AG10803 (cell line): ENCODE data around the gene EGFL7.

Source experiments
- DNase-seq: peaks from one replicate; pipeline ENCODE4 v3.0.0; 2010; ENCODE audit warnings: low read depth
- H3K4me3 ChIP-seq: 2 replicates; pipeline ENCODE4 v1.5.1; 2011; ENCODE audit warnings: mild to moderate bottlenecking, low read length, control low read depth
- TF ChIP-seq, protein P1 (sequence below): conservative IDR thresholded peaks from 2 replicates; pipeline ENCODE4 v1.5.1; 2011; ENCODE audit warnings: mild to moderate bottlenecking, low read length, control low read depth, inconsistent platforms

The EGFL7 gene

DNA sequence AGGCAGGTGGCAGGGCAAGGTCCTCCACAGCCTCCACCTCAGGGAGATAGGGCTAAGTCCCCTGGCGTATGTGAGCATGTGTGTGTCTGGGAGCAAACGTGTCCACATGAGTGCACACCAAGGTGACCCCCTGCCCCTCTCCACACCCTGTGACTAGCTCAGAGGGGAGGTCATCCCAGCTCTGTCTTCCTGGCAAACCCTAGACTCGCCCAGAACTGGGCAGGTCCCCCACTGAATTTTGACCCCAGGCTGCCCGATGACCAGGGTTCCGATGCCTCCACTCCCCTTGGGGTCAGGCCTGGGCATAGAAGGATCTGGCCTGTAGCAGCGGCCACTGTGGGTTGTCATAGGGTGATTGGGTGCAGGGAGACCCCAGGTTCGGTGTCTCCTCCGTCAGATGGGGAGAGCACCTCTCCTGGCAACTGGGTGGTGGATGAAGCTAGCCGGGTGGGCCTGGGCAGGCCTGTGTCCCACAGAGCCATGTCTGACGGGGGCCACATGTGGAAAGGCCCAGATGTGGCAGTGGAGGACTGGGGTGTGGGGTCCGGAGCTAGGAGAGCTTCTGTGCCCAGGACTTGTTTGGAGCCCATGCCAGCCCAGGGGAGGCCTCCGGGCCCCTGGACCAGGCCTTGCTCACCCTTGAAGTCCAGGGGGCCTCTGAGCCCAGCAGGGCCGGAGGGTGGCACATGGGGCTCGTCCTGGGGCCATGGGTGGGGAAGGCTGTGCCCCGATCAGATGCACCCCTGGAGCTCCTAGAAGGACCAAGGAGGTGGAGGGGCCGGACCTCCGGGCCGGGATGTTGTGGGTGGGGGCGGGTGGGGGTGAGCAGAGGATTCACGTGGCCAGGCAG lies 55.9 kb downstream of the EGFL7 start:
- no peak overlapping the region for H3K4me3 ChIP-seq
- DNase-seq: no peak
- TF ChIP-seq, protein P1, sequence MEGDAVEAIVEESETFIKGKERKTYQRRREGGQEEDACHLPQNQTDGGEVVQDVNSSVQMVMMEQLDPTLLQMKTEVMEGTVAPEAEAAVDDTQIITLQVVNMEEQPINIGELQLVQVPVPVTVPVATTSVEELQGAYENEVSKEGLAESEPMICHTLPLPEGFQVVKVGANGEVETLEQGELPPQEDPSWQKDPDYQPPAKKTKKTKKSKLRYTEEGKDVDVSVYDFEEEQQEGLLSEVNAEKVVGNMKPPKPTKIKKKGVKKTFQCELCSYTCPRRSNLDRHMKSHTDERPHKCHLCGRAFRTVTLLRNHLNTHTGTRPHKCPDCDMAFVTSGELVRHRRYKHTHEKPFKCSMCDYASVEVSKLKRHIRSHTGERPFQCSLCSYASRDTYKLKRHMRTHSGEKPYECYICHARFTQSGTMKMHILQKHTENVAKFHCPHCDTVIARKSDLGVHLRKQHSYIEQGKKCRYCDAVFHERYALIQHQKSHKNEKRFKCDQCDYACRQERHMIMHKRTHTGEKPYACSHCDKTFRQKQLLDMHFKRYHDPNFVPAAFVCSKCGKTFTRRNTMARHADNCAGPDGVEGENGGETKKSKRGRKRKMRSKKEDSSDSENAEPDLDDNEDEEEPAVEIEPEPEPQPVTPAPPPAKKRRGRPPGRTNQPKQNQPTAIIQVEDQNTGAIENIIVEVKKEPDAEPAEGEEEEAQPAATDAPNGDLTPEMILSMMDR: no peak

DNA sequence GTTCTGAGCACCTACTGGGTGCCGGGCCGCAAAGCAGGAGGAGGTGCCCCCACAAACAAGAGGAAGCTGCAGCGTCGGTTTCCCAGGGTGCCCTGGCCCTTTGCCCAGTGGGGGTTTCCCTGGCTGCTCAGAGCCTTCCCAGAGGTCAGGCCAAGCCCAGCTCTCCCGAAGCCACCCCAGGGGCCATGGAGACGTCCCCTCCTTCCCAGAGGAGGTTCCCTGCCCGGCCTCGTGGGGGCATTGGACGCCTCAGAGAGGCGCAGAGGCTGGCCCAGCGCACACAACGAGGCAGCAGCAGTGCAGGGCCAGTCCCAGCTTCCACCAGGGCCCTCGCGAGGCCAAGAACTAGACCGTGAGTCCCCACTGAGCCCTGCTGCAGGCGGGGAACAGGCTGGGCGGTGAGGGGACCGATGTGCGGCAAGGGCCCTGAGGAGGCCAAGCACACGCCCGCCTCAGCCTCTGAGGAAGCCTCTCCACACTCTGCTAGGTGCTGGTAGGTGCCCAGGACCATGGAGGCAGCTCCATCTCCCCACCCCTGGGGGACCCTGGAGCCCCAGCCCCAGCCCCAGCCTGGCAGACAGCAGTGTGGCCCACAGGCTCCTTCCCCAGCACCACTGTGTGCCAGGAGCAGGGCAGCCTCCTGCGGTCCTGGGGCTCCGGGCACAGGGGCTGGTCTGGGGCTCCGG lies 56.6 kb downstream of the EGFL7 start:
- no peak overlapping the region for H3K4me3 ChIP-seq
- TF ChIP-seq, protein P1: no peak
- no peak for DNase-seq

DNA sequence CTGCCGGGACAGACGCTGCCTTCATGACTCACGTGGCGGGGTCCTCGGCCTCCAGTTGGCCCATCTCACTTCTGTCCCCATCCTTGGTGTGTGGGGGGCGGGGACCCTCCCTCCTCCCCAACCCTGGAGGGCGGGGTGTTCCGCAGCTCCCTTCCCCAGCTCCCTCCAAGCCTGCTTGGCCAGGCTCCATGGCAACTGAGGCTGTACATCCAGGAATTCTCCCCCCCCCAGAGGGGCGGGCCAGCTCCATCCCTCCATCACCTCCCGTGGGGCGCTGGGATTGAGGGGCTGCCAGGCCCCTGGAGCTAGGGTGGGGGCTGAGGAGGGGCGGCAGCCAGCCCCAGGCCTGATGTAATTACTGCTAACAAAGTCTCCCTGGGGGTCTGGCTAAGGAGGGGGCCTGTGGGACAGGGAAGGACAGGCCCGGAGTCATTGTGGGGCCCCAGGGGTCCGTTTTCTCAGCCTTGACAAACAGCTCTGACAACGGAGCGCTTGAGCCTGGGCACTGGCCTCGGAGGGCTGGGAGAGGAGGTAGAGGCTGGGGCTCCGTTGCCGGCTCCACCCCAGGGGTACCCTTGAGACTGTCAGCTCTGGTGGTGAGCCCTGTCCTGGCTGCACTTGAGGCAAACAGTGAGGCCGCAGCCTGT lies 57.7 kb downstream of the EGFL7 start:
- TF ChIP-seq, protein P1: no peak
- no peak for DNase-seq
- H3K4me3 ChIP-seq: no peak overlapping the region

DNA sequence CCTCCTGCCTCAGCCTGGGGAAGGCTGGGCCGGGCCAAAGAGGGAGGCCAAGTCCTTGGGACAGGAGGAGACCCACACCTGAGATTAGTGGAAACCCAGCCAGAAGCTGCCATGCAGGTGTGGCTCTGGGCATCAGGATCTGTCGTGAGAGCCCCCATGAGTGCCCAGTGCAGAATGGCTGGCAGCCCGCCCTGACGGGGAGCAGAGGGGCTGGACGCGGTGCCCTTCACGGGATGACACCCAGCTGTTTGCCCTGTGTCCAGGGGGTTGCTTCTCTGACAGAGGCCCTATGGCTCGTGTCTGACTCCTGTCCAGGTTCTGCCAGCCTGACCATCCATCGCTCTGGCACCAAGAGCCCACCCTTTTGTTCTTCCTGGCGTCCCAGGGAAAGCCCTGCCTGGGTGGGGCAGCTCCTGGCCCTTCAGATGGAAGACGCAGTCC lies 58.2 kb downstream of the EGFL7 start:
- TF ChIP-seq, protein P1: no peak
- no peak for DNase-seq
- no peak overlapping the region for H3K4me3 ChIP-seq

DNA sequence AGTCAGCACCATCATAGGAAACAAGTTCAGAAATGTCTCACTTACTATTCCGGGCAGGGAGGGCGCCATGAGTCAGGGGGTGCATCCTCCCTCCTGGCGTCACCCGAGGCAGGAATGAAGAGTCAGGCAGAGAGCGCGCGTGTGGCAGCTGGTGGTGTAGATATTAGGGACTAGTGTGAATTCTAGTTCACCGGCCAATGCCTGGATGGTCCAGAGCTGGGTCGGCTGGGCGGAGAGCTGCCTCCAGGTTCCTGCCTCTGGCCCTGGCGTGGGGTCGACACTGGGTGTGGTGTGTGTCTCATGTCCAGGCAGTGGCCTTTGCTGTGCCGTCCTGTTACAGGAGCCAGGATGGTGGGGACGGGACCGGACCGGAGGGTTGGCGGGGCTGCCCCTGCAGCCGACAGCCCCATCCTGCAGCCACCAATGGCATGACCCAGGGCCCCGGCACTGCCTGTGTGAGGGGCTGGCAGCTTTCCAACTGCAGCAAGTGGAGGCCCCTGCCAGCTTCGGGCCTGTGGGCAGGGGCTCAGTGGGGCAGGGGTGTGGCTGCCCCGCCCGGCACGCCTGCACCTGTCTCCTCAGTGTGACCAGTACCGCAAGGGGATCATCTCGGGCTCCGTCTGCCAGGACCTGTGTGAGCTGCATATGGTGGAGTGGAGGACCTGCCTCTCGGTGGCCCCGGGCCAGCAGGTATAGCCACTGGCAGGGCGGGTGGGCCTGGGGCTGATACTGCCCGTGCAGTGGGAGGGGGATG lies 58.8 kb downstream of the EGFL7 start:
- TF ChIP-seq, protein P1: no peak
- DNase-seq: peak; percentile 34
- no peak overlapping the region for H3K4me3 ChIP-seq
